Central memory CD8-positive, alpha-beta T cell (primary cell): ENCODE results near the gene FZD2.
"Not testable (repeated sequence)": the region's sequence is repeated elsewhere in the genome, so short reads cannot be mapped to it uniquely, and the experiment has no call there.

Experiments used
- ATAC-seq: fragments of 150-1000 bp; cut with Tn5 transposase; replicated peaks from 2 replicates; pipeline ENCODE4 v1.10.0; 2022; ENCODE audit warnings: mild to moderate bottlenecking, moderate FRiP score, moderate number of reproducible peaks; ENCODE audit not compliant: poor library complexity, severe bottlenecking; ENCODE audit errors: extremely low read depth
- DNase-seq, 2 donors: peaks; one replicate each; pipeline ENCODE4 v3.0.0; 2021; ENCODE audit warnings: low spot score in 2 of 2
- H3K27ac Mint-ChIP-seq: one replicate; pipeline ENCODE4 v1.8.0; 2022; ENCODE audit warnings: low read depth, mild to moderate bottlenecking, moderate library complexity, mixed read lengths
- H3K27me3 Mint-ChIP-seq: one replicate; pipeline ENCODE4 v1.8.0; 2022; ENCODE audit warnings: mixed read lengths
- H3K36me3 Mint-ChIP-seq: one replicate; pipeline ENCODE4 v1.8.0; 2022; ENCODE audit warnings: mild to moderate bottlenecking, moderate library complexity, mixed read lengths; ENCODE audit not compliant: insufficient read depth
- H3K4me1 Mint-ChIP-seq: one replicate; pipeline ENCODE4 v1.8.0; 2022; ENCODE audit warnings: mixed read lengths
- H3K4me3 Mint-ChIP-seq: one replicate; pipeline ENCODE4 v1.8.0; 2022; ENCODE audit warnings: mild to moderate bottlenecking, moderate library complexity, mixed read lengths
- H3K9me3 Mint-ChIP-seq: one replicate; pipeline ENCODE4 v1.8.0; 2022; ENCODE audit warnings: mixed read lengths

FZD2 gene

DNA sequence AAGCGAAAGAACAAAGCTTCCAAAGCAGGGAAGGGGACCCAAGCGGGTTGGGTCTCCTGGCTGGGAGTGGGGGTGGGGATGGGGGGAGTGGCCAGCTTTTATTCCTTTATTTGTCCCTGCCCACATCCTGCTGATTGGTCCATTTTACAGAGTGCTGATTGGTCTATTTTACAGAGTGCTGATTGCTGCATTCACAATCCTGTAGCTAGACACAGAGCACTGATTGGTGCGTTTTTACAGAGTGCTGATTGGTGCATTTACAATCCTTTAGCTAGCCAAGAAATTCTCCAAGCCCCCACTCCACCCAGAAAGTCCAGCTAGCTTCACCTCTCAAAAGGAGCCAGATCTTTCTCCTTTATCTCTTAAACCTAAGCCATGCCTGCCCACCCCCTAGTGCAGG is 19.4 kb upstream of the FZD2 start:
- H3K27me3 Mint-ChIP-seq, result peaks cover 41% of the 10 kb centered on the region
- H3K27ac Mint-ChIP-seq, H3K9me3 Mint-ChIP-seq, ATAC-seq, H3K36me3 Mint-ChIP-seq, DNase-seq, H3K4me3 Mint-ChIP-seq: not testable (repeated sequence)
- H3K4me1 Mint-ChIP-seq, result peaks cover 10% of the 10 kb centered on the region

DNA sequence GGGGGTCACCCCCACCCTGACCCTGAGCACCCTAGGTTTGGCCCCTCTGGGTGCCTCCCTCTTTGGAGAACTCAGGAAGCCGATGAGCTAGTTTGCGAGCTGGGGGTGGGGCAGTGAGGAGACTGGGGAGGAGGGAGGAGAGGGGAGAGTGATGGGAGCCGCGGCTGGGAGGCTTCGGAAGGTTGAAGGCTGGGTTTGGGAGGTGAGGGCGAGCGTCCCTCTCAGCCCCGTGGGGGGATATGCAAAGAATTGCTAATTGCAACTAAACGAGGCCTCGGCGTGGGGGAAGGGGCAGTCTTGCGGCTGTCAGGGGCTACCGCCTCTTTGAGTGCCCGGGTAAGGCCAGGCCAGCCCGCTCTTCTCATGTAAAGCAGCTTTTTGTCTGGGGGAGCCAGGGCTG is 17.6 kb upstream of the FZD2 start:
- no peak overlapping the region for H3K4me3 Mint-ChIP-seq
- H3K27me3 Mint-ChIP-seq, result peaks cover 58% of the 10 kb centered on the region
- no peak overlapping the region for H3K27ac Mint-ChIP-seq
- no peaks in the 10 kb centered on the region for H3K36me3 Mint-ChIP-seq
- DNase-seq, result no peak
- no peaks in the 10 kb centered on the region for H3K9me3 Mint-ChIP-seq
- H3K4me1 Mint-ChIP-seq, result no peaks in the 10 kb centered on the region
- ATAC-seq, result no peak

DNA sequence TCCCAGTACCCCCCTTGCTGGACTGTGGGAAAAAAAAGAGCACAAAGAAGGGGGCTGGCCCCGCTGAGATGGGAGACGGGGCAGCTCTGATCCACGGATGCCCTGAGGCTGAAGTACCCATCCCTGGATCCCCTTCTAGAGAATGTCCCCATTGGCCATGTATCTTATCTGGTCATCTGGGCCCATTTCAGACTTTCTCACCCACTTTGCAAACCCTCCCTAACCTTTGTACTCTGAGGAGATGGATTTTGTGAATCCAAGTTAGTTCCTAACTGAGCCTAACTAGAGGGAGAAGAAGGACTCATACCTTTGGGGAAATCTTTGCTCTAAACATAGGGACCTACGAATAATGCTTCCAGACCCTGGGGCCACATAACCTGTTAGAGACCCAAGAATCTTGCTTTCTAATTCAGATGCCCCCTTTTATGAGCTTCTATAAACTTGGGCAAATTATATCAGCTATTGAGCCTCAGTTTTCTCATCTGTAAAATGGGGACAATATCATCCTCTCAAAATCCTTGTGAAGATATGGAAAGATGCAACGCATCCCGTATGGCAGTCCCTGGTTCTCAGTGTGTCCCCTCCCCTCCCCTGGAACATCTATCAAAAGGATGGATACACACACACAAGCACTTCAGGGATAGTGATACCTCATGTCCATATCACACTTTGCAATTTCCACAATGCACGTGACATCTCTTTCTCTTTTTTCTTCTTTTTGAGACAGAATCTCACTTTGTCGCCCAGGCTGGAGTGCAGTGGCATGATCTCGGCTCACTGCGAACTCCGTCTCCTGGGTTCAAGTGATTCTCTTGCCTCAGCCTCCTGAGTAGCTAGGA is 16.8 kb upstream of the FZD2 start:
- H3K4me3 Mint-ChIP-seq, result no peak overlapping the region

DNA sequence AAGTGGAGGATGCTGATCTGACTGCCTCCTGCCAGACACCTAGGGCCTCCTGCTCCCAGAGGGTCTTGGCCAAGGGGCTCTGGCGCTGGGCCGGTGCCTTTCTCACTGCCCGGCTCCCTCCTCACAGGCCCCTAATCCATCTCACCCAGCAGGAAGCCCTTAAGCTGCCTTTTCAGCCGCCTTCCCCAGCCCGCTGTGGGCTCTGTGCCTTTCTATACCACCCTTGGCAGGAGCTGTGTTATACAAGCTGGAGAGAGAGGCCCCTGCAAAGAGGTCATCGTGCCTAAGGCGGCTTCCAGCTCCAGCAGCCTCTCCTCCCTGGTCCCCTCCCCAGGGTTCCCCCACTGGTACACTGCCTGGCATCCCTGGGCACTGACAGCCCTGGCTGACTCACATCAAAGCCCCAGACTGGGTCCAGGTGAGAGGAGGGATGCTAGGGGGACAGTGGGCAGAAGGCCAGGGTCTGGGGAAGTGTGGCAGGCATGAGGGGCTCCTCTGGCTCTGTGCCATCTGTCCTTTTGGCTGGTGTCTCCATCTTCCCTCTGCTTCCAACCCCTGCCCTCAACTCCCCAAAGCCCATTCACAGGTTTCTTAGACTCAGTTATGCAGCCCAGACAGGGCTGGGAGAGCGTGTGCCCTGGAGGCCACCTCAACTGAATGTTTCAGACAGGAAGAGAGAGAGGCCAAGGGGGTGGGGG is 15.3 kb upstream of the FZD2 start:
- H3K9me3 Mint-ChIP-seq, result no peaks in the 10 kb centered on the region
- DNase-seq (no peak), ATAC-seq (no peak)
- no peaks in the 10 kb centered on the region for H3K36me3 Mint-ChIP-seq
- H3K4me1 Mint-ChIP-seq, result no peaks in the 10 kb centered on the region
- H3K4me3 Mint-ChIP-seq, result no peak overlapping the region
- peaks cover 81% of the 10 kb centered on the region for H3K27me3 Mint-ChIP-seq
- no peak overlapping the region for H3K27ac Mint-ChIP-seq

More for the DNA sequence above, 16.8 kb upstream of the FZD2 start:
- Mint-ChIP-seq H3K36me3 (no peaks in the 10 kb centered on the region), H3K4me1 (no peaks in the 10 kb centered on the region), H3K27me3 (peaks cover 65% of the 10 kb centered on the region), H3K27ac (no peak overlapping the region), H3K9me3 (no peaks in the 10 kb centered on the region)
- ATAC-seq, result no peak
- DNase-seq, result no peak

- no peaks in the 10 kb centered on the region for H3K36me3 Mint-ChIP-seq
- DNase-seq (no peak), ATAC-seq (no peak)
- no peak overlapping the region for H3K27ac Mint-ChIP-seq
- peaks cover 94% of the 10 kb centered on the region for H3K27me3 Mint-ChIP-seq
- no peaks in the 10 kb centered on the region for H3K9me3 Mint-ChIP-seq
- no peaks in the 10 kb centered on the region for H3K4me1 Mint-ChIP-seq
- no peak overlapping the region for H3K4me3 Mint-ChIP-seq
Measured at GRCh38 chr17:44543213-44543904, 13.9 kb upstream of the FZD2 start.

DNA sequence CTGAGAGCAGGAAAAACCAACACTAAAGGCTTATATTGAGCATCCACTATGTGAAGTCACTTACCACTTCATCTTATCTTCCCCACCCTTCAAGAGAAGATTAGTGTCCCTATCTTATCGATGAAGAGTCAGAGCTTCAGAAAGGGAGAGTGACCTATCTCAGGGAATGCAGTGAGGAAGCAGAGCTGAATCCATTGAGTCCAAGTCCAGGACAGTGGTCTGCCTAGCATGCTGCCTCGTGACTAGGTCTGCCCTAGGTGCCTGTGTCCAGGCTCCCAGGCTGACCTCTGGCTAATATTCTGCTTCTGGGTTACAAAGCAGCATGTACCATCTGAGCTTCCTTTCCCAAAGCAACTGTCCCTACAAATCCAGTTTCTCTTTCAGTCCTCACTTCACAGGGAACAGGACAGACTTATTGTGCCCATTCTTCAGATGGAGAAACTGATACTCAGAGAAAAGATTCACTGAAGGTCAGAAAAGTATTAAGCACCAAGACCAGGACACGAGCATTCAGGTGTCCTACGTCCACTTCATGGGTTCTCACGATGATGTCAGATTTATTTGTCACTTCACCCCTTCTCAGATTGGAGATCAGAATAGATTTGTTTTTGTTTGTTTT is 13.3 kb upstream of the FZD2 start:
- DNase-seq (no peak), ATAC-seq (no peak)
- no peaks in the 10 kb centered on the region for H3K36me3 Mint-ChIP-seq
- H3K4me3 Mint-ChIP-seq, result no peak overlapping the region
- H3K27ac Mint-ChIP-seq, result no peak overlapping the region
- no peaks in the 10 kb centered on the region for H3K9me3 Mint-ChIP-seq
- H3K27me3 Mint-ChIP-seq, result peaks cover 94% of the 10 kb centered on the region
- H3K4me1 Mint-ChIP-seq, result no peaks in the 10 kb centered on the region

GRCh38 chr17:44546671-44547606 is 10.3 kb upstream of the FZD2 start:
- ATAC-seq (no peak), DNase-seq (no peak)
- no peaks in the 10 kb centered on the region for H3K36me3 Mint-ChIP-seq
- H3K27ac Mint-ChIP-seq, result no peak overlapping the region
- H3K27me3 Mint-ChIP-seq, result peaks cover 86% of the 10 kb centered on the region
- no peak overlapping the region for H3K4me3 Mint-ChIP-seq
- no peaks in the 10 kb centered on the region for H3K9me3 Mint-ChIP-seq
- H3K4me1 Mint-ChIP-seq, result no peaks in the 10 kb centered on the region

GRCh38 chr17:44547625-44548267 is 9.5 kb upstream of the FZD2 start:
- peaks cover 86% of the 10 kb centered on the region for H3K27me3 Mint-ChIP-seq
- ATAC-seq, result no peak
- no peaks in the 10 kb centered on the region for H3K4me1 Mint-ChIP-seq
- DNase-seq, result no peak
- H3K36me3 Mint-ChIP-seq, result no peaks in the 10 kb centered on the region
- no peak overlapping the region for H3K27ac Mint-ChIP-seq
- no peaks in the 10 kb centered on the region for H3K9me3 Mint-ChIP-seq
- H3K4me3 Mint-ChIP-seq, result no peak overlapping the region

DNA sequence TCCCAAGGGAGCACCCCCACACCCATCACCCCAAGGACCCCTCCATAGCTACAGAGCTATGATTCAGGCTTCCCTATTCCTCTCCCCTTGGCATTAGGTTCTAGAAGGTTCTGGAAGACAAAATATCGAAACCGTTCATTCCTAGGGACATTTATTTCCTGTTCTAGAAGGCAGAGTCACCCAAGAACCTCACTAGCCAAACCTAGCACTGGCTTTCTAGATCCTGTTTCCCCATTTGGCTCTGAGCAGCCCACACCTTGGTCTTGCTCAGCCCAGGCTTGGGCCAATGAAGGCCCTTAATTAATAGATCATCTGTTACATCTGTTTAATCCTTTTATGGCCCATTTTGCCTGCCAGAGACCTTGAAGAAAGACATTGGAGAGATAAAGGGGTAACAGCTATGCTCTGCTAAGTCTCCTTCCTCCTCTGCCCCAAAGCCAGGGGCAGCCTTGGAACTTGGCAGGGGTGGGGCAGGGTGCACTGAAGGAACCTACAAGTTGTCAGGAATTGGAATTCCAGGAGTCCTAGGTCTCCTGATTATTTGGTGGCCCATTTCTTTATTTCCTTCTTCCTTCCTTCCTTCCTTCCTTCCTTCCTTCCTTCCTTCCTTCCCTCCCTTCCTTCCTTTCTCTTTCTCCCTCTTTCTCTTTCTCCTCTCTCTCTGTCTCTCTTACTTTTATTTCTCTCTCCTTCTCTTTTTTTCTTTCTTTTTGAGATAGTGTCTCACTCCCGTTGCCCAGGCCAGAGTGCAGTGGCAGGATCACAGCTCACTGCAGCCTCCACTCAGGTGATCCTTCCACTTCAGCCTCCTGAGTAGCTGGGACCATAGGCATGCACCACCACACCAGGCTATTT is 8.7 kb upstream of the FZD2 start:
- no peaks in the 10 kb centered on the region for H3K4me1 Mint-ChIP-seq
- no peak for ATAC-seq

DNA sequence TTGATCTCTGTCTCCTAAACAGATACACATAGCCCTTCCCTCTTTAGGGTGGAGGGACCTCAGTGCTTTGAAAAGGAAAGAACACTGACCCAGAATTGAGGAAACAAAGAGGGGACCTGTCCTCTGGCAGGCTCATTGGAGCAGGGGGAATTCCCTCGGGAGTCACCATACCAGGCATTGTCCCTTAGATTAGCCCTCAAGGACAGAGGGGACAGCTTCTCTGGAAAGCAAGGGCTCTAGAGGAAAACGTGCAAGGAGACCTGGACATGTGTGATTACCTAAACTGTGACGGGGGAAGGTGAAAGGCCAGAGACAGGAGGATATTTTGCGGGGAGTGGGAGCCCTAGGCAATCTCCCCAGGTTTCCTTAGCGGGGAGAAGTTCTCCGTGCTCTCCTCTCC is 7.6 kb upstream of the FZD2 start:
- DNase-seq (no peak), ATAC-seq (no peak)
- Mint-ChIP-seq H3K4me1 (no peaks in the 10 kb centered on the region), H3K4me3 (no peak overlapping the region), H3K27me3 (peaks cover 70% of the 10 kb centered on the region), H3K27ac (no peak overlapping the region), H3K9me3 (no peaks in the 10 kb centered on the region), H3K36me3 (no peaks in the 10 kb centered on the region)

More for the DNA sequence above, 8.7 kb upstream of the FZD2 start:
- no peaks in the 10 kb centered on the region for H3K36me3 Mint-ChIP-seq
- peaks cover 80% of the 10 kb centered on the region for H3K27me3 Mint-ChIP-seq
- no peak for DNase-seq
- no peaks in the 10 kb centered on the region for H3K9me3 Mint-ChIP-seq
- no peak overlapping the region for H3K27ac Mint-ChIP-seq
- H3K4me3 Mint-ChIP-seq, result no peak overlapping the region

DNA sequence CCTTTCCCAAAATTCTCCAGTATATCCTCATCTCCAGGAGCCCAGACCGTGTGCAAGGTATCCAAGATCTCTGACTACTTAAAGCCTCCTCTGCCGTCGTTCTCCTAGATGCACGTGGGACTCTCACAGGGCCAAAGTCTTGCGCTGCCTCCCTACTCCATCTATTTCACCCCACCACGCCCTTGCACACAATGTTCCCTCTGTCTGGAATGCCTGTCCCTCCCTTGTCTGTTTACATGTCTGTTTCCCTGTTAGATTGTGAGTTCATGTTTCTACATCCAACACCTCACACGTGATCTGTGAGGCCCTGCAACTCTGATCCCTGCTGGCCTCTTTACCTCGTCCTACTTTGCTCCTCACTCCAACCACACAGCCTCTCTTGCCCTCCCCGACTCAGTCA is 4.9 kb upstream of the FZD2 start:
- H3K4me1 Mint-ChIP-seq, result peaks cover 15% of the 10 kb centered on the region
- no peak overlapping the region for H3K27ac Mint-ChIP-seq
- no peak for DNase-seq

More for the DNA sequence above, 4.9 kb upstream of the FZD2 start:
- peaks cover 4% of the 10 kb centered on the region for H3K36me3 Mint-ChIP-seq
- no peak for ATAC-seq
- H3K4me3 Mint-ChIP-seq, result no peak overlapping the region
- H3K9me3 Mint-ChIP-seq, result no peaks in the 10 kb centered on the region
- peaks cover 65% of the 10 kb centered on the region for H3K27me3 Mint-ChIP-seq
